Brain microvascular endothelial cell (primary cell): Measurements from ENCODE around the gene ATP5MK.
"Not testable (repeated sequence)": the region's sequence is repeated elsewhere in the genome, so short reads cannot be mapped to it uniquely, and the experiment has no call there.

Experiments
- DNase-seq: peaks from one replicate; pipeline ENCODE4 v3.0.0-alpha.2; 2020
- H3K27ac ChIP-seq: fragments of 250-450 bp; sonication (Bioruptor Pico); 2 replicates; pipeline ENCODE4 v1.5.1; 2020; ENCODE audit warnings: mild to moderate bottlenecking, moderate library complexity
- H3K27me3 ChIP-seq: fragments of 250-450 bp; sonication (Bioruptor Pico); replicated peaks from 2 replicates; pipeline ENCODE4 v1.5.1; 2020; ENCODE audit warnings: mild to moderate bottlenecking
- H3K36me3 ChIP-seq: fragments of 250-450 bp; sonication (Bioruptor Pico); replicated peaks from 2 replicates; pipeline ENCODE4 v1.5.1; 2020; ENCODE audit warnings: mild to moderate bottlenecking
- H3K4me3 ChIP-seq: 2 replicates; pipeline ENCODE4 v1.5.1; 2011; ENCODE audit warnings: low read depth, mild to moderate bottlenecking, control low read depth, low read length, moderate library complexity
- CTCF ChIP-seq: IDR thresholded peaks from 2 replicates; pipeline ENCODE4 v1.5.1; 2011; ENCODE audit warnings: low read depth, mild to moderate bottlenecking, moderate library complexity, low read length, control low read depth, inconsistent platforms; ENCODE audit errors: missing control alignments
- in situ Hi-C: cut with HindIII; loops from 2 replicates; pipeline ENCODE4 v1.10.0; 2017; ENCODE audit warnings: low sequenced_read_pairs, low pct_ligation_motif_present

ATP5MK gene

GRCh38 chr10:103429647-103430046 is 33.4 kb upstream of the ATP5MK start:
- in situ Hi-C loops, result no loop called here
- no peak for TF ChIP-seq CTCF
- Histone ChIP-seq H3K4me3 (no peak overlapping the region), H3K27me3 (no peaks in the 10 kb centered on the region), H3K36me3 (peaks cover 86% of the 10 kb centered on the region), H3K27ac (no peak overlapping the region)
- DNase-seq, result no peak

- Histone ChIP-seq H3K36me3 (peaks cover 86% of the 10 kb centered on the region), H3K27ac (no peak overlapping the region), H3K27me3 (no peaks in the 10 kb centered on the region), H3K4me3 (no peak overlapping the region)
- no peak for DNase-seq
- in situ Hi-C loops, result no loop called here
- TF ChIP-seq CTCF, result no peak
Measured at GRCh38 chr10:103428989-103429643, 32.8 kb upstream of the ATP5MK start.

DNA sequence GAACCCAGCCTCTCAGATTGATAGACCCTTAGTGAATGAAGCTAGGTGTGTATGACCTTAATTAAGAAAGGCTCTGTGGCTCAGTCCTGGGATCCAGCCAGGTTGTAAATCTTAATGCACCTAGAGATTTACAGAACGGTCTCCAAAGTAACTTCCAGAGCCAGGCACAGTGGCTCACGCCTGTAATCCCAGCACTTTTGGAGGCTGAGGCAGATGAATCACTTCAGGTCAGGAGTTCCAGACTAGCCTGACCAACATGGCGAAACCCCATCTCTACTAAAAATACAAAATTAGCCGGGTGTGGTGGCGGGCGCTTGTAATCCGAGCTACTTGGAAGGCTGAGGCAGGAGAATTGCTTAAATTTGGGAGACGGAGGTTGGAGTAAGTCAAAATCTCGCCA is 31.6 kb upstream of the ATP5MK start:
- in situ Hi-C loops, result no loop called here
- DNase-seq, result no peak
- H3K27ac ChIP-seq, result no peak overlapping the region
- no peak for TF ChIP-seq CTCF
- no peak overlapping the region for H3K4me3 ChIP-seq
- H3K36me3 ChIP-seq, result peaks cover 86% of the 10 kb centered on the region
- no peaks in the 10 kb centered on the region for H3K27me3 ChIP-seq

GRCh38 chr10:103423748-103424147 is 27.5 kb upstream of the ATP5MK start:
- Histone ChIP-seq H3K27ac (no peak overlapping the region), H3K27me3 (no peaks in the 10 kb centered on the region), H3K36me3 (peaks cover 86% of the 10 kb centered on the region), H3K4me3 (no peak overlapping the region)
- no peak for TF ChIP-seq CTCF
- DNase-seq, result no peak
- in situ Hi-C loops, result no loop called here

DNA sequence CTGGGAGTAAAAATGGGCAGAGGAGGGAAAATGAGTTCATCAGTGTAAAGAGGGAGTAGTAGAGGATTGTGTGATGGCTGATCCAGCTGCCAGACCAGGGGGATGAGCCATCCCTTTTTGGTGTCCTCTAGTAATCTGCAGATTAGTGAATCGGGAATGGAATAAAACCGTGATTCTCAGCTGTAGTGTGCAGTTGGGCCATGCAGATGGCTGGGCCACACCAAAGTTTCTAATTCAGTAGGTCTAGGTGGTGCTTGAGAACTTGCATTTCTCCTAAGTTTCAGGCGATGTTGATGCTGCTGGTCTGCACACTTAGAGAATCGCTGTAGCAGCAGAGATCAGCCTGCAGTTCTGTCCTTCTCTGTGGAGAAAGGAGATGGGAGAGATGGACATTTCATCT is 22.8 kb upstream of the ATP5MK start:
- H3K27ac ChIP-seq, result no peak overlapping the region
- no peaks in the 10 kb centered on the region for H3K27me3 ChIP-seq
- no peak for TF ChIP-seq CTCF
- no peak overlapping the region for H3K4me3 ChIP-seq
- peaks cover 84% of the 10 kb centered on the region for H3K36me3 ChIP-seq
- DNase-seq, result no peak
- in situ Hi-C loops, result loop anchor here (10.0 kb wide), 1 partner anchor 56 kb away; the partner anchor contains the start of gene CALHM3

DNA sequence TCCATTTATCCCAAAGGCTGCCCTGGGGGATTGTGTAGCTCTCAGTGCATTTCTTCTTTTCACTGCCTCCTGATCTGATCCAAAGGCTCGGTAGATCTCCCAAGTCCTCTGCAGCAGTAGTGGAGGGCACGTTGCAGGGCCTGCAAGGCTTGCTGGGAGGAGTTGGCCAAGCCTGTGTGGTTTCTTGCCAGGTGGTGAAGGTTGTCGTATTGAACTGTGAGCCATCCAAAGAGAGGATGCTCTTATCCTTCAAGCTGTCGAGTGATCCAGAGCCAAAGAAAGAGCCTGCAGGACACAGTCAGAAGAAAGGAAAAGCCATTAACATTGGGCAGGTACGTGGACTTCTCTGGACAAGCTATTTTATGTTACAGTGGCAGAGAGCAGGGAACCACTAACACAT is 21.3 kb upstream of the ATP5MK start:
- Histone ChIP-seq H3K4me3 (no peak overlapping the region), H3K27me3 (no peaks in the 10 kb centered on the region), H3K36me3 (peaks cover 84% of the 10 kb centered on the region), H3K27ac (no peak overlapping the region)
- no peak for DNase-seq
- no peak for TF ChIP-seq CTCF
- in situ Hi-C loops, result loop anchor here (10.0 kb wide), 1 partner anchor 57 kb away; the partner anchor contains the start of gene CALHM3

- H3K4me3 ChIP-seq, DNase-seq, H3K27me3 ChIP-seq, H3K27ac ChIP-seq: not testable (repeated sequence)
- H3K36me3 ChIP-seq, result peaks cover 80% of the 10 kb centered on the region
- in situ Hi-C loops, result loop anchor here (10.0 kb wide), 1 partner anchor 58 kb away; the partner anchor contains the start of gene CALHM3
Measured at GRCh38 chr10:103417148-103417469, 20.8 kb upstream of the ATP5MK start.
